RPMI8226 (cell line): ENCODE measurements around the gene TXNRD2.

Source experiments
- DNase-seq: peaks from one replicate; pipeline ENCODE4 v3.0.0-alpha.2; 2015

The TXNRD2 gene

DNA sequence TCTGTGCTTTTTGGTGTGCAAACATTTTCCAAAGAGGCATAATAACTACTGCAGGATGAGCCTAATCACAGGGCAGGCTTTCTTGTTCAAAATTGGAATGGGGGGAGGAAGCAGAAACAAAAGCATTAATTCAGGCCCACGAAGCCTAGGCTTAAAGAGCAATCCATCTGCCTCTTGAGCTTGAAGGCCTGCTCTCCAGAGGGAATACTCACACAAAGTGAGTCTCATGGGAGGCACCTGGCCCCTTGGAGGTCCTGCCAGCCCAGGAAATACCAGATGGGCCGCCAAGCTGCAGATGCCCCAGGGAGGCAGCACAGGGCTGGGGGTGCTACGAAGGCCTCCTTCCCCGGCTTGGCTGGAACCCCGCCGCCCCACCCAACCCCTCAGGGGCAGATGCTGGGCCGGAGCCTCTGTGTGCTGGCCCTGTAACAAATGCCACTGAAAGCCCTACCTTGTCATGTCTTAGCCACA lies 39.3 kb downstream of the TXNRD2 start:
- no peak for DNase-seq

DNA sequence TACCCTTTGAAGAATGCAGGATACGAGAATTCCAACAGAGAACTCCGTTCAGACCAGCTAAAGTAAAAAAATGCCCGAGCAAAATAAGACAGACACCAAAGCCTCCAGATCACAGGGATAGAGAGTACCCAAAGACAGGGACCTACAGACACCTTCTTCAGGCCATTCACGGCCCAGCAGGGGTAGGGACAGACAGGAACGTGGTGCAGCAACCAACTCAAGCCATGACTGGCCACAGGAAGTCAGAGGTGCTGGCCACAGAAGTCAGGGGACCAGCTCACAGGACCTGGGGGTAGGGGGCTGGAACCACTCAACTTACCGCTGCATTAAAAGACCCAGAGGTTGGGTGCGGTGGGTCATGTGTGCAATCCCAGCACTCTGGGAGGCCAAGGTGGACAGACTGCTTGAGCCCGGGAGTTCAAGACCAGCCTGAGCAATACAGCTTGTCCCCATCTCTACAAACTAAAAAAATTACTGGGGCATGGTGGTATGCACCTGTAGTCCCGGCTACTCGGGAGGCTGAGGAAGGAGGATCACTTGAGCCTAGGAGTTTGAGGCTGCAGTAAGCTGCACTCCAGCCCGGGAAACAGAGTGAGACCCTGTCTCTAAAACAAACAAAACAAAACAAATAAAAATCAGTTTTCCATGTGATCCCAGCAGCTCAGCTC lies 39.9 kb downstream of the TXNRD2 start:
- no peak for DNase-seq

DNA sequence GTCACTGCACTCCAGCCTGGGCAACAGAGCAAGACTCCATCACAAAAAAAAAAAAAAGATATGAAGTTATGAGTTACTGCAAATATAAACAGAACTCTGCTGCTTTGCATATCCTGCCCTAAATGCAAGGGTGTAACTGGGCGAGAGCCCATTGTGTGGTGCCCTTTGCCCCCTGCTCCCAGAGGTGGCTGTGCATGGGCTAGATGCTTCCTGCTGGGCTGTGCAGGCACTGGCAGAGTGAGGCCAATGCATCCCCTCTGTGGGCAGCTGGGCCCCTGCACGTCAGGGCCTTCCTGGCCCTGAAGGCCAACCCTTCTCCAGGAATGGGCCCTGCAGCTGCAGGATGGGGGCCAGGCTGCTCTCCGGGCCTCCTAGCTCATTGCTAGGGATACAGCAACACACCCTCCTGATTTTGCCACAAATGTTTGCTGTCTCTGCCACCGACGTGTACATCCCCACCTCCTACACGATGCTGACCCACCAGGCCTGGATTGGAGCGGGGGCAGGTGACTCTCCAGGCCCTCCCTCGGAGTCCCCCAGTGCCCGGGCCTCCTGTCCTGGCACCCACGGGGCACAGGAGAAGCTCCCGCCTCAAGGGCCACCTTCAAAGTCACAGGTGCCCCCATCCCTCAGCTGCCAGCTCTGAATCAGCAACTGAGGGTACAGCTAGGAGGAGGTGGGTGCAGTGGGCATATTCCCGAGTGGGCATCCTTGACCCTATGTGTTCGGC lies 40.7 kb downstream of the TXNRD2 start:
- DNase-seq: no peak

DNA sequence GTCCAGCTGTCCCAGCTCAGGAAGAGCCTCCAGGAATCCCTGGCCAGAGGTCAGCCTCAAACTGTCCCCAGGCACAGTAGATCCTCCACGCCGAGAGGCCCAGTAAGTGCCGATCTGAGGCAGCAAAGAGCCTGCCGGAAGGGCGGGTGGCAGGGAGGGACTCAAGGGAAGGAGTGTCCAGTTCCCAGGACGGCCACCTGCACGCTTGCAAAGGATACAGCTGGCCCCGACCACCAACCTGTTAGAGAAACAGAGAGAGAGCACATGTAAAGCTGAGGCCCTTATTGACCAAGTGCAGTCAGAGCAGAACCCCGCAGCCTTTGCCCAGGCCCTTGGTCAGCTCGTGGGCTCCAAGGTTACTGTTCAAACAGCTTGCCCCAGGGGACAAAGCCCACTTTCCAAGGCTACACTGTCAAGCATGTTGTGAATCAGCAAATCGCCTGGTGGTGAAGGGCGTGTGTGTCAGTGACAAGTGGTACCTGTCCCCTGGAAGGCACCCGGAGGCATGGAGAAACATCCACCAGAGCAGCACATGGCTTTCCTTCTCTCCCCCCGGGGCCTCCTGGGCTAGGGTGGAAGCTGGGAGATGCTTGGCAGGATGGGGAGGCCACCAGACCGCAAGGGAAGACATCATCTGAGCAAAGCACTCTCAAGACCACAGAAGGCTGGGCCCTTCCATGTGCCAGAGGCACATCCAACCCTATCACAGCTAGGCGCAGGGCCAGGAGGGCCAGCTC lies 42.6 kb downstream of the TXNRD2 start:
- no peak for DNase-seq

DNA sequence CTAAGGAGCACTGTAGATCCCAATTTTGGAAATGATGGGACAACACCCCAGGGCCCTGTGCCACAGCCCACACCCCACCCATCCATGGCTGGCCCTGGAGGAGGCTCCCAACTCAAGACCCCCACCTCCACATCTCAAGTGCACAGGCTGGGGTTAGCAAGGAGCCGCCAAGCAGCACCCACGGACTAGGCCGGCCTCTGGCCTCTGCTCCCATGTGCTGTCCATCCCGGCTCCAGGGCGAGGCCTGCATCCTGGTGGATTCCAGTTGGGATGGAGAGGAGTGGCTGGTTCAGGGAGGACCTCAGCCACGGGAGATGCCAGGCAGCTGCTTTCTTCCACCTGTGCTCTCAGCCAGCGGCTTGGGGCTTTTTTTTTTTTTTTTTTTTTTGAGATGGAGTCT lies 43.5 kb downstream of the TXNRD2 start:
- no peak for DNase-seq

DNA sequence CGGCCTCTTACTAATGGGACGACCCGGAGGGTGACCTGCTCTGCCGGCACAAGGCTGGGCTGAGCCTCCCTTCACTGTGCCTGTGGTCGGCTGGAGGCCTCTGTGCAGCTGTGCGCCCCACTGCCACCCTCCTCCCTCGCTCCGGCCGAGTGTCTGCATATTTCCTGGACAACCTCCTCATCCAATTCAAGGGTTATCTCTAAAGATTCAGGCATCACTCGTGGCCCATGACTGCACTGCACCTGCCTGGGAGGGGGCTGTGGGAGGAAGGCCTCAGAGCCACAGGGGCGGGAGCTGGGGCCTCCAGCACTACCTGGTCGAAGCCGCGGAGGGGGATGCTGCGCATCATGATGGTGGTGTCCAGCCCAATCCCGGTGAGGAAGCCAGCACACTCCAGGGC lies 43.9 kb downstream of the TXNRD2 start:
- DNase-seq: no peak

DNA sequence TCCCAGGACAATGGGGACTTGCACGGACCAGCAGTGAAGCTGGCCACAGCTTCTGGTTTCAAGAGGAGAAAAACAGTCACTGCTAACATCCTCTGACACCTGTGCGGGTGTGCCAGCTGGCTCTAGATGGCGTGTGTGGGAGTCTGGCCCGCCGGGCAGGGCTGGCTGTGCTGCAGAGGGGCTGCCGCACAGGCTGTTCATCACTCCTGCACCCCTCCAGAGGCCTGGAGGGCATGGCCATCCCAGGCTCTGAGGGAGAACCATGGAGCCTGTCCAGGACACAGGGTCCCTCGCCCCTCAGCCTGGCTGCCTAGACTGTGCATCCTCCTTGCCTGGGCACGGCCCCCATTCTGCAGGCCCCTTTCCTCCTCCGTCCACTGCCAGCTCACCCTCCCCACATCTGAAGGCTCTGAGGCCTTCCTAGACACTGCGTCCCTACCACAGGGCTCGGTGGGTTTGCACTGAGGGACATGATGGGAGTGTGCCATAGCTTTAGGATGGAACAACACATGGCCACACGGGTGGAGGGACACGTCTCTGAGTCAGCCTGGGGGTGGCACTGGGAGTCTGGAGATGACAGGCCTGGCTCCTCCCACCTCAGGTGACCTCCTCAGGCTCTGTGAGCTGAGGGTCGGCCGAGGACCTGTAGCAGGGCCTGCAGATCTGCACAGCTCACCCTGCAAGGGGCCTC lies 44.8 kb downstream of the TXNRD2 start:
- no peak for DNase-seq

DNA sequence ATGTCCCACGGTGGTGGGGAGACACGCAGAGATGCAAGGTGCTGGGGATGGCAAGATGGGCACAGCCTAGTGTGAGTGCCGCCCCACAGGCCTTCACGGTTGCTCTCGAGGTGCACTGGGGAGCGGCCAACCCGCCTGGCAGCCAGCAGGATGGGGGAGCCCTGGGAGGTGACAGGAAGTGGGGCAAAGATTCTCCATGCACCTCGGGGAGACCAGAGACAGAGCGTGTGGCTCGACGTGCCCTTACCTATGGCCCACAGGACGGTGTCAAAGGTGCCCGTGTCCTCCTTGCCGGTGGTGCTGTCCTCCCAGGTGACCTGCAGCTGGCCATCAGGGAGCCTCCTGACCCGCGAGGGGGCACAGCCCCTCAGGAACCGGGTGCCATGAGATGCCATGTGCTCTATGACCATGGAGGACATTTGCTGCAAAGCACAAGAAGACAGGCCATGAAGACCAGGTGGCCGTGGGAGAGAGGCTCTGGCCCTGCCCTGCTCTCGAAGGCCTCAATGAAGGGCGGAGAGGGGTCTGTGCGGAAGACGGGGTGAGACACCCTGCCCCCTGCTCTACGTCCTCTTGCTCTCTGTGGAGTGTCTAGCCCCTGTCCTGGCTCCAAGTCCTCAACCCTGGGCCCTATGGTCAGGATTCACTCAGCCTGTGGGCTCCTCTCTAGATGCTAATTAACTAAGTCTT lies 46.3 kb downstream of the TXNRD2 start:
- DNase-seq: no peak

DNA sequence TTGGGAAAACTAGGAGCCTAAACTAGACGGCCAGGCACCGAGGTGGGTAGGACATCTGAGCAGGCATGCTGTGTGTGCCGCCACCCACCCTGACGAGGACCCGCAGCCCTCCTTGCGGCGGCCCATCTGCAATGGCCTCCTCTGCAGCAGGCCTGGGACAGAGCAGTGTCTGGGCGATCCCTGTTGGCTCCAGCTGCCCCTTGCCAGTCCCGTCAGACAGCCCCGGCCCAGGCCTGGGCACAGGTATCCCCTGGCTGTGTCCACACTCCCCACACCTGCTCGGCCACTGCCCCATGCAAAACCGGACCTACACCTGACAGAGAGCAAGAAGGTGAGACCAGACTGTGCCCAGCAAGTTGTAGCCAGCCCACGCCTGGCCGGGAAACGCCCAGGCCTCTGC lies 48.3 kb downstream of the TXNRD2 start:
- no peak for DNase-seq

DNA sequence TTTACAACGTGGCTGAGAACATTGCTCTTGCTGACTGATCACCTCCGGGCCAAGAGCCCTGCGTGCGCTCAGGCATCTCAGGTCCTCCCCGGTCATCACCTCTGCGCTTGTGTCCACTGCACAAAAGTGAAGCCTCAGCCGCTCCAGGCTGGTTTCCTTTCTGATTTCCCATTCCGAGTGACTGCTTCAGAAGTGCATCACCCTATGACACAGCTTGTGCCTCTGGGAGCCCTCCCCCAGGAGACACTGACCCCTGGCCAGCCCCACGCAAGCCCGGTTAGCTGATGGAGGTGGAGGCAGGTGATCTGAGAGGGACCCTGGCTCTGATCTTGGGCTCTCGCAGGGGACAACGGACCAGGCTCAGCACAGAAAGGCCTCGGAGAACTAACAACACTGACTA lies 48.7 kb downstream of the TXNRD2 start:
- no peak for DNase-seq

DNA sequence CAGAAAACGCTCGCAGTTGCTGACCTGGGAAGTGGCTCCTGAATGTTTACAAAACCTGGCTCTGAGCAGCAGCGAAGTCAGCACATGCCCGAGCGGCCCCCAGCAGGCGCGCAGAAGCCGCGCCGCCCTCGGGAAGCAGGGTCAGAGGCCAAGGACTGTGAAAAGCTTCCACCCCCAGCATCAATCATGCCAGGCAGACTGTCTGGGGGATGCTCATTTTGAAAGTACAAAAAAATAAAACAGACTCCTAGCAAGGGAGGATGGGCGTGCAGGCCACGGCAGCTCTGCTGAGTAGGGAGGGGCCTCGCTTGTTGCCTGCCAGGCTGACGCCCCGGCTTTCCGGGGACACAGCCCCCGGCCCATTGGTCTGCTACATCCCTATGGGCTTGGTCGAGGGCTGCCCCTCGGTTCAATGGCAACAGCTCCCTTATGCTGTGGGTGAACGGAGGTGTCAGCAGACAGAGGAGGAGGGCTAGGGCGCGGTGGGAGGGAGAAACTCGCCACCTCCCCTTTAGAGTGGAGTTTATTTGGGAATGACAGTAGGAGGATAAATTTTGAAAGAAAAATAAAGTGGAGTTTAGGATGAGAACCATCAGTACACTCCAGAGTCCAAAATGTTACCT lies 49.2 kb downstream of the TXNRD2 start:
- no peak for DNase-seq

DNA sequence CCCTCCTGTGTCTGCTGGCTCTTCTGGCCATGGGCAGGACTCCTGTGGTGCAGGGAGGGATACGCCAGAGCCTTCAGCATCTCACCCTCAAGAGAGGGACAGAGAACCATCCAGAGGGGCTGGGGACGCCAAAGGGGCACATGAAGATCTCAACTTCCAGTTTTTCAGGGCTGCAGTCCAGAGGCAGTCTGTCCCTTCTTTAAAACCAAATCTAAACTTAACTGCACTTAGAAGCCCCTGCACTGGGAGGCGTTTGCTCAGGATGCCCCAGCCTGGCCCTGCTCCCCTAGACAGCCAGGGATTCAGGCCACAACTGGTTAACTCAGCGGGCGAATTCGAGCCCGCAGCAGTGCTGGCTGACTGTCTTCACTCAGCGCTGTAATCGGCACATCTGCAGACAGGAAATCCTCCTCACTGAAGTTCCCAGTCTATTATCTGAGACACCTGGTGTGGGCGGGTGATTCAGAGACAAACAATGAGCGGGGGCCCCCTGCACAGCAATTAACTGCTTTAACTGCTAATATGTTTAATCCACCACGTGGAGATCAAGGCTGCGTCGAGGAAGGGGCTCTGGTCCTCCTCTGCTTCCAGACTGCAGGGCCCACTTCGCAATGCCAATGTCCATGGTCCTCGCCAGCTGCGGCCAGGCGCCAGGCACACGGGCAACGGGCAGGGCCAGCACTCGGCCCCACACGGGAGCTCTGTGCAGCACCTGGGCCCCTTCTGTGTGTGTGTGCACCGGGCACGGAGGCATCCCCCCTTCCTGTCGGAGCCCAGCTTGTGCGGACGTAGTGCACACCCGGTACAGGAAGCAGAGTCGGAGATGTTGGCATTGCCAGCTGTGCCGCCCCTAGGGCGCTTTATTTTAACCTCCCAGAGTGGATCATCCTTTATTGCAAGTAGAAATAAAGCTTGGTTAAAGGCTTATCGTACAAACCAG lies 50.0 kb downstream of the TXNRD2 start:
- no peak for DNase-seq

DNA sequence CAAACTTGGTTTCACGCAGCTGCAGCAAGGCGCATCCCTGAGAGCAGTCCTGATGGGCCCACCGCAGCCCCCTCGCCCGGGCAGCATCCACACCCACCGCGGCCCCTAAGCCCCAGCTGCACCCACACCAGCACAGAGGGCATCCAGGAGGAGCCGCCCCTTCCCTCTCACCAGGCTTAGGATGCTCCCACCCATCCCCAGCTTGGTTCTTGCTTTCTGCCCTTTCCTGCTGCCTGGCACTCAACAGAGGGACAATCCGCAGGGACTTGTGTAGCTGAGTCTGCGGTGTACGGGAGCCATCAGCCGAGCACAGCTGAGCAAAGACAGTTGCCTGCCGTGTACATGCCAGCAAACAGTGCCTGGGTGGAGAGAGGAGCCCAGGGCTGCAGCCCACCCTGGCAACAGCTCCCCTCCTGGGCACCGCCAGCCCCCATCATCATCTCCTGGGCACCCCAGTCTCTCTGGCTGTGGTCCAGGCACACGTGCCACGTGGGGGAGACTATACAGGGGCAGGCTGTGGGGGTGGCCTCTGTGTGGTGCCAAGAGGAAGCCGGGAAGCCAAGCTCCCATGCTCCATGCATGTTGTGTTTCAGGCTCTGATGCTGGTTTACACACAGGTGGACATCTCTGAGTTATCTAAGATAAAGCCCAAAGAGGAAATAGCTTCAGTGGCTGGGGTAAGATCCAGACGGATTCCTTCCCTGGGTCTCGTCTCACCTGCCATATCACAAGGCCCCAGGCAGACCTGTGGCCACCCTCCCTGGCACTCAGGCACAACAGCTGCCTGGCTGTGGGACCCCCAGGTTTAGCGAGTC lies 50.9 kb downstream of the TXNRD2 start:
- DNase-seq: no peak

DNA sequence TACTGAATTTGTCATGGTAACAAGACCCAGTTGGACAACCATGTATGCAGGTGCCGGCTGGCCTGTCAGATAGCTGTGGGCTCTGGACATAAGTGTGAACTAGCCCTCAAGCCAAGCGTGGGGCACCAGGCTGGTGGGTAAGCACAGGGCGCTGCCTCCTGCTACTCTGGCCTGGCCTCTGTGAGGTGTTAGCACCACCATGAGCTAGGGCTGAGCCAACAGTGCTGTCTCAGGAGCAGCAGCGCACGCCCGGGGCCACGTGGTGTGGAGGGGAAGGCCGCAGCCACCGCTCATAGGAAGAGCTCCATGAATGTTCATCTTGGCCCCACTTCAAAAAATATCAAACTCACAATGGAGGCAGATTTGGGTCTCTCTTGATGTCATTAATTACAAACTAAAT lies 51.7 kb downstream of the TXNRD2 start:
- DNase-seq: no peak

DNA sequence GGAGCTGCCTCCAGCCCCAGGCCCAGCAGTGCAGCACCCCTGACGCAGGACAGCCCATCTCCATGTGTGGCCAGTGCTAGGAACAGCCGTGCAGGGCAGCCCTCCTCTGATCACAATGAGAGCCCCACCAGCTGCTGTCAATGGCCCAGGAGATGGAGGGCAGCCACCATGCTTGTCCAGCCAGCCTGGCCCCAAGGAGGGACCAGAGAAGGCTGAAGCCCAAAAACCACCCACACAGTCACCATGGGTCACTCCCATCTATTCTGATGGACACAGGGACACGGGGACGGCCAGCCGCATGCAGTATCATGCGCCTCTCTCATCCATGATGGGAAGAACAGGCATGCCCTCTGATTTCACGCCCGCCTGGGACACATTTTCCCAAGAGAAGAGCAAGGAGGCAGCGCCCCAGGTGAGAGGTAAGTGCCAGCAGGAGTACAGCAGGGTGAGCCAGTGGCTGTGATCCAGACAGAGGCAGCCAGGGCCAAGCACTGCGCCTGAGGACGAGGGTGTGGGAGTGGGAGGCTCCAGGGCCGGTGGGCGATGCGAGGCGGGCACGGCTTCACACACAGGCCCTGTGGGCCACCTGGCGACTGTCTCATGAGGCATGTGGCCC lies 53.4 kb downstream of the TXNRD2 start:
- no peak for DNase-seq

DNA sequence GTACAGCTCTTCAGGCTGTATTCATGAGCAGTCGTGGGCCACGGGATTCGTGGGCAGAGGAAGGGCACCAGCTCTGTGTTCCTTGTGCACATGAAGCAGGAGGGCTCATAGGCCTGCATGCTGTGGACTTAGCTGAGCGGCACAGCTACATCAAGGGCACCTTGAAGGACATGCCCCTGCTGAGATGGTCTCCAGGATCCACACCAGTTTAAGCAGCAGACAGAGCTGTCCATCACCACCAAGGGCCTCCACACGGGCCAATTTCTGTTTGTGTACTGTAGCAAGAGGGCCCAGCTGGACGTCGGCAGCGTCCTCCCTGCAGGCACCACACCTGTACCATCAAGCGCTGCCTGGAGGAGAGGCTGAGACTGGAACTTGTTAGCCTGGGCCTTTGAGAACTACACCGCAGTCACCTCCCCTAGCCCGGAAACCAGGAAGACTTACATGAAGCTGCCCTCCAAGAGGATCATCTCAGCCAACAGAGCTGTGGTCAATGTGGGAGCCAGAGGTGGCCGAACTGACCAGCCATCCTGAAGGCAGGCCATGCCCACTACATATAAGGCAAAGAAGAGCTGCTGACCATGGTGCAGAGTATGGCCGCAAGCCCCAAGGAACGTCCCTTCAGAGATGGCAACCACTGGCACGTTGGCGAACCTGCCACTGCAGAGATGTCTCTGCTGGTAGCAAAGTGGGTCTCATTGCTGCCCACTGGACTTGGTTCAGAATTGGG lies 54.2 kb downstream of the TXNRD2 start:
- no peak for DNase-seq

DNA sequence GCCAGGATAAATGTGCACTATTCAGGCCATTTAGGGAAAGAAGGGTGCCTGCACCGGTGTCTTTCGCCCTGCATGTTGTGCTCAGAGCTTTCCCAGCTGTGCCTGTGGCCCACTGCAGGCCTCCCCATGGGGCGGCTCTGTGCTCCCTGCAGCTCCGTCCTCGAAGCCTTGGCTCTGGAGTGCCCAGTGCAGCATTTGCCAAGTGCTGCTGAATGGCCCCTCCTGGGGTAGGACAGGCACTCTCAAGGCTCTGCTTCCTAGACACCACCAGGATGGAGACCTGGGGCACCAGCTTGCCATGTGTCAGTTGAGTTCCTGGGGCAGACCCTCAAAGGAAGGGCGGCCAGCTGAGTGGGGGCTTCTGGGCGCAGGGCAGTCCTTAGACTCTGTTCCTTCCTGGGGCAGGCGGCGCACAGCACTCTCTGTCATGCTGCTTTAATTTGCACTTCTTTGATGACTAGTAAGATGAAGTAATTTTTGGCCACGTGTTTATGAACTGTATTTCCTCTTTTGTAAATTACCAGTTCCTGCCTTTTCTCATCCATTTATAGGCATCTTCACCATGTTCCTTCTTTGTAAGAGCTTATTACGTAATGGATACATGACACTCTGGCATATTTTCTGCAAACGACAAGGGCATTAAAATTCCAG lies 54.9 kb downstream of the TXNRD2 start:
- DNase-seq: no peak

DNA sequence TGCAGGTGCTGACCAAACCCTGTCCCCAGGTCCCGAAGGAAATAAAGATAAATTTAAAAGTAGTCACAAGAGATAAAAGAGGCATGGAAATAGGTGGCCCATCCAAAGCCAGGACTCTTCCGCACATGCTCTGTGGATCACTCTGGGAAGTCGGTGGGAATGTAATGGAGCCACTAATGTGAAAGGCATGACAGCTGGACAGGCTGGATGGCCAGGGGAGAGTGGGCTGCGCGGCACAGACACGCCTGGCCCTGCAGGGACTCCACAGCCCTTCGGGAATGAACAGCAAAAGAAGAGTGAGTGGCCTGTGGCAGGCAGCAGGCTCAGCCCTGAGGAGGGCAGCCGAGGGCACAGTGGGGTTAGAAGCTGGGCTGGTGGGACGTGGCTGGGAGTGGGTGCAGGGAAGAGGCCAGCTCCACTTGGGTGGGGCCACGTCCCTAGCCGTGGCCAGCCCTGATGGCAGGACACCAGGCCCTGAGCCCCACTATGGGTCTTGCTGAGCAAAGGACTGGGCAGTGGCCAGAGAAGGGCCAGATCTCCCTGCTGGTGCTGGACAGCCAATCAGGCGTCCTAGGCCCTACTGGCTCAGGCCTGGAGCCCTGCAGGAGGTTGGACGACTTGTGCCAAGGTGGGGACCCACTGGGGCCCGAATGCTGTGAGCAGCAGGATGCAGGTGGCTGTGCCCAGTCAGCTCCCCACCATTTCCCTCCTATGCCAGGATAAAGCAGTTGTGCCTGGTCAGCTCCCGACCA lies 55.6 kb downstream of the TXNRD2 start:
- no peak for DNase-seq
